Lower leg skin (tissue), 4 donors: ENCODE results near the gene ZNF444. TPM values are rescaled to one million over a fixed set of nuclear protein-coding genes. Genes with fewer than 3 reads are reported as not detected.
A peak's percentile ranks its signal among the peaks of the same experiment; 100 is the strongest.
"Not testable (repeated sequence)": the region's sequence is repeated elsewhere in the genome, so short reads cannot be mapped to it uniquely, and the experiment has no call there.

Source experiments
- DNase-seq, 2 donors: peaks; one replicate each; pipeline ENCODE4 v3.0.0-alpha.2; 2019; ENCODE audit warnings: low spot score in 2 of 2
- H3K4me3 ChIP-seq: fragments of 200-600 bp; sonication (generic); 2 replicates; pipeline ENCODE4 v1.5.1; 2017; ENCODE audit warnings: mild to moderate bottlenecking, low read depth; ENCODE audit not compliant: poor library complexity, severe bottlenecking
- POLR2A ChIP-seq, 2 donors: fragments of 450-650 bp; IDR thresholded peaks; one replicate each; pipeline ENCODE4 v1.6.1; 2016 to 2017; ENCODE audit warnings: antibody characterized with exemption in 2 of 2, mild to moderate bottlenecking in 1 of 2, moderate library complexity in 1 of 2
- WGBS, 2 donors: methylation state at CpG; one replicate each; pipeline ENCODE4 v1.1.5; 2018; 5-methylcytosine and 5-hydroxymethylcytosine counted together
- intact Hi-C: fragments of 100-400 bp; cut with DNase I; formaldehyde crosslinking; loops from one replicate; pipeline ENCODE4 v1.15.0; 2023; ENCODE audit warnings: low total_unique reads
- total RNA-seq, 4 donors: library from RNA; depleted of rRNA; stranded (reverse); fragments of >200 nt; gene quantifications; one replicate each; pipeline ENCODE4 v1.1.0, GENCODE V29; 2016
- TF ChIP-seq, protein P1 (sequence below), 3 donors: fragments of 450-650 bp; IDR thresholded peaks; one replicate each; pipeline ENCODE4 v1.5.1; 2016; ENCODE audit warnings: antibody characterized with exemption in 3 of 3, mild to moderate bottlenecking in 3 of 3, moderate library complexity in 2 of 3

ZNF444 gene
- total RNA-seq, 4 donors from 2014 or later = 22.1 to 39.5 (median 30.6) TPM

DNA sequence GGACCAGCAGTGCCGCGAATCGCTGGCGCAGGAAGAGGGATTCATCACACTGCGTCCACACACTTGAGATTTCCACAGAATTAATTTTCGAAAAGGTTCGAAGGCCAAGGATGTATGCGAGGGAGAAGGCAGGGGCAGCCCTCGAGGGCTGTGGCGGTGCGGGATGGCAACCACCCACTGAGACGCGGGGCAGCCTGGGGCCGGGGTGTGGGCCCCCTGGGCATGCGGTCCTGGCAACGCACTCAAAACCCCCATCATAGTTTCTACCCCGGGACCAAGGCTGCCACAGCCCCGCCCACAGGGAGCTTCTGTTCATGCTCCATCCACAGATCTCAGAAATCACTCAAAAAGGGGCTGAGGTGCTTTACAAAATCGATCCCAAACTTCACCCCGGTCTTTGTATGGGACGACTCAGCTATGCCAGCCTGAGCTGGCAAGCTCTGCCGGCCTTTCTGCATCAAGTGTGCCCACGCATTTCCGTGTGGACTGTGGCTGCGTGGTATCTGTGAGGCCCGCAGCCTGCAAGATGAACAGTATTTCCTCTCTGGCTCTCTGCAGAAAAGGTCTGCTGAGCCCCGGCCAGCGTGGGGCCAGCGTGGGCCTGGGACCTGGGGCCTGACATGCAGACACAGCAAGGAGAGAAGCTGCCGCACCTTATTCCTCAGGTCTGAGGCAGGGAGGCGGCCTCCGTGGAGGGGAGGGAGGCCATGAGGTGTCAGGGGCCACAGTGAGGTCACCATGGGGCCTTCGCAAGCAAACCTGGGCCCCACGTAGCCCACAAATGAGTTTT lies 39.1 kb upstream of the ZNF444 start:
- intact Hi-C loops = no loop called here
- 82 to 87% methylated on average over 34 of the region's 34 CpGs for WGBS, 2 donors
- DNase-seq = no peak
- H3K4me3 ChIP-seq = no peak overlapping the region
- TF ChIP-seq POLR2A (IDR thresholded peaks at IDR 0.05) = no peak
- TF ChIP-seq, protein P1, sequence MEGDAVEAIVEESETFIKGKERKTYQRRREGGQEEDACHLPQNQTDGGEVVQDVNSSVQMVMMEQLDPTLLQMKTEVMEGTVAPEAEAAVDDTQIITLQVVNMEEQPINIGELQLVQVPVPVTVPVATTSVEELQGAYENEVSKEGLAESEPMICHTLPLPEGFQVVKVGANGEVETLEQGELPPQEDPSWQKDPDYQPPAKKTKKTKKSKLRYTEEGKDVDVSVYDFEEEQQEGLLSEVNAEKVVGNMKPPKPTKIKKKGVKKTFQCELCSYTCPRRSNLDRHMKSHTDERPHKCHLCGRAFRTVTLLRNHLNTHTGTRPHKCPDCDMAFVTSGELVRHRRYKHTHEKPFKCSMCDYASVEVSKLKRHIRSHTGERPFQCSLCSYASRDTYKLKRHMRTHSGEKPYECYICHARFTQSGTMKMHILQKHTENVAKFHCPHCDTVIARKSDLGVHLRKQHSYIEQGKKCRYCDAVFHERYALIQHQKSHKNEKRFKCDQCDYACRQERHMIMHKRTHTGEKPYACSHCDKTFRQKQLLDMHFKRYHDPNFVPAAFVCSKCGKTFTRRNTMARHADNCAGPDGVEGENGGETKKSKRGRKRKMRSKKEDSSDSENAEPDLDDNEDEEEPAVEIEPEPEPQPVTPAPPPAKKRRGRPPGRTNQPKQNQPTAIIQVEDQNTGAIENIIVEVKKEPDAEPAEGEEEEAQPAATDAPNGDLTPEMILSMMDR (IDR thresholded peaks at IDR 0.05) = no peak

DNA sequence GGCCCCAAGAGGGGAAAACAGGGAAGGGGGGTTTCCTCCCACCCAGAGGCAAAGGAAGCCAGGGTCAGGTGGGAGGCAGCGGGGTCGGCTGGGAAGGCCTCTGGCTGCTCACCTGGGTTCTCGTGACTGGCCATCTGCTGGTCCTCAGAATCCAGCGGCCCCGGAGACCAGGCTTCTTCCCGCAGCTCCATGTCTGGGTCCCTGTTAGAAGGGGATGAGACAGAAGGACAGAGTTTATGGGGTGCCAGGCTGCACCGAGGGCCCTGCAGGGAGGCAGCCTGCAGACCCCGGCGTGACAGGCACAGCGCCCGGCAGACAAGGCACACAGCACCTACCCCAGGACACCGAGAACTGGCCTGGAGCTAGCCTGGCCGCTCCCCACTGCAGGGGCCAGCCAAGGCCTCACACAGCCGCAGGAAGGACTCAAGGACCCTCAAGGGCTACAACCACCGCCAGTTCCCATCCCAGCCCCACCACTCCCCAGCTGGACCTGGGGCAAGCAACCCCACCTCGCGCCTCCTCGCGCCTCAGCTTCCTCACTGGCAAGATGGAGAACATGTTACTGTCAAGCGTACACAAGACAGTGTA lies 38.0 kb upstream of the ZNF444 start:
- H3K4me3 ChIP-seq = no peak overlapping the region
- WGBS, 2 donors = 82 to 85% methylated on average over 12 to 18 of the region's 20 CpGs
- intact Hi-C loops = no loop called here
- no peak for DNase-seq
- TF ChIP-seq, protein P1 (IDR thresholded peaks at IDR 0.05) = no peak
- TF ChIP-seq POLR2A (IDR thresholded peaks at IDR 0.05) = no peak

DNA sequence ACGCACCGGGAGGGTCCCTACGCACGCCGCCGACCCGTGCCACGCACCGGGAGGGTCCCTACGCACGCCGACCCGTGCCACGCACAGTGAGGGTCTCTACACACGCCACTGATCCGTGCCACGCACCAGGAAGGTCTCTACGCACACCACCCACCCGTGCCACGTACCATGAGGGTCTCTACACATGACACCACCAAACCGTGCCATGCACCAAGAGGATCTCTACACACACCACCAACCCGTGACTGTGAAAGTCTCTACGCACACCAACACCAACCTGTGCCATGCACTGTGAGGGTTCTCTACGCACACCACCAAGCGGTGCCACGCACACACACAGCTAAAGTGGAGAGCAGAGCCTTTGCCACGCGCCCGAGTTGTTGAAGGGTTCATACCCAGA lies 36.7 kb upstream of the ZNF444 start:
- no peak for DNase-seq
- H3K4me3 ChIP-seq = no peak overlapping the region
- 94 to 95% methylated on average over 13 to 22 of the region's 29 CpGs for WGBS, 2 donors
- intact Hi-C loops = no loop called here
- no peak for TF ChIP-seq POLR2A (IDR thresholded peaks at IDR 0.05)
- TF ChIP-seq, protein P1 (IDR thresholded peaks at IDR 0.05) = no peak

DNA sequence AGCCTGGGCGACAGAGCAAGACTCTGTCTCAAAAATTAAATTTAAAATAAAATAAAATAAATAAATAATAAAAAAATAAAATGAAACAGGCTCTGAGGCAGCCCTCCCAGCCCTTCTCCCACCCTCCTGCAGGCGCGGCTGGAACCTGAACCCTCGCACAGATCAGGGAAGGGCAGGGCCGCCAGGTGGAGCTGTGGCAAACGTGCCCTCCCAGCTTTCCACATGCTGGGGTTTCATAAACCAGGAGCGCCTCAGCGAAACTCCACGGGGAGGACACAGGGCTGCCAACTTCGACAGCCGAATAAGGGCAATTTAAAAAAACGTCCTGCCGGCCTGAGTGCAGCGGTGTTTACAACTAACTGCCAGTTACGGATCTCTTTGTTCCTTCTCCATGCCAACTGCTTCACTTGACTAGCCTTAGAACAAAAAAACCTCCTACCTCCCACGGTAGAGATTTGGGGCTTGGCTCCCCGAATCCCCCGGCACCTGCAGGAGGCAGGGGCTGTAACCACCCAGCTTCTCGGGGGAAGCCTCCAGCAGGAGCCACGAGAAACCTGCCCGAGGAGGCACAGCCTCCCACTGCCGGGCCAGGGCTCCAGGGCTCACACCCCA lies 35.9 kb upstream of the ZNF444 start:
- intact Hi-C loops = no loop called here
- WGBS, 2 donors = 23 to 32% methylated on average over 21 to 22 of the region's 22 CpGs
- DNase-seq = peak; percentile 52 to 93
- no peak overlapping the region for H3K4me3 ChIP-seq
- TF ChIP-seq, protein P1 (IDR thresholded peaks at IDR 0.05) = no peak
- TF ChIP-seq POLR2A (IDR thresholded peaks at IDR 0.05) = no peak

DNA sequence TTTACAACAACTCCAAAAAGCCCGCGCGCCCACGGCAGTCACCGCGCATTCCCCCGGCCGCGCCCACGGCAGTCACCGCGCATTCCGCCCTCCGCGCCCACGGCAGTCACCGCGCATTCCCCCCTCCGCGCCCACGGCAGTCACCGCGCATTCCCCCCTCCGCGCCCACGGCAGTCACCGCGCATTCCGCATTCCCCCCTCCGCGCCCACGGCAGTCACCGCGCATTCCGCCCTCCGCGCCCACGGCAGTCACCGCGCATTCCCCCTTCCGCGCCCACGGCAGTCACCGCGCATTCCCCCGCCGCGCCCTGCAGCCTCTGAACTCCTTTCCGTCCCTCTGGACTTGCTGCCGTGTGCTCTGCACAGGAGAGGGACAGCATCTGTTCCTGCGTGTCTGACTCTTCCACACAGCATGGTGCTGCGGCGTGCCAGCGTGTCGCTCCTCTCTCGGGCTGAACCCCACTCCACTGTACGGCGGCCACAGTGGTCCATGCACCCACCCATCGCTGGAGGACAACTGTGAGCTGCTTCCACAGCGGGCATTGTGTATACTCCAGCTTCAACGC lies 35.2 kb upstream of the ZNF444 start:
- DNase-seq, H3K4me3 ChIP-seq: not testable (repeated sequence)
- intact Hi-C loops = loop anchor here (1.0 kb wide), 1 partner anchor 30 kb away; no protein-coding TSS in a partner anchor
- WGBS, 2 donors = 92 to 94% methylated on average over 61 of the region's 61 CpGs

DNA sequence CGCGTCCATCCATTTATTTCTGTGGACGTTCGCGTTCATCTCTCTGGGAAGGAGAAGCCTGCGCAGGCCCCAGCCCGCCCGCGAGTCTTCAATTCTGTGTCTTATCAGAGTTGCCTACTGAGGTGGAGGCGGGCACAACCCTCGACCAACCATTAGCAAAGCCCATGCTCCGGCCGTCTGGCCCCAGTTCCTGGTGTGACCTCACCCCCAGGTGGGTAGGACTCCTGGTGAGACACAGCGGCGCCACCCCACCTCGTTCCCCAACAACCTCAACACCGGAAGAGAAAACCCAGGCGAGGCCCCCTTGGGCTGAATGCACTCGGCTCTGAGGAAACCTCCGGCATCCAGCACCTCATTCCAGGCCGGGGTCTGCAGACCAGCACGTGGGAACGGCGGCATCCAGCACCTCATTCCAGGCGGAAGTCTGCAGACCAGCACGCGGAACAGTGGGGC lies 34.7 kb upstream of the ZNF444 start:
- intact Hi-C loops = loop anchor here (1.0 kb wide), 1 partner anchor 30 kb away; no protein-coding TSS in a partner anchor
- H3K4me3 ChIP-seq = no peak overlapping the region
- DNase-seq = no peak
- TF ChIP-seq, protein P1 (IDR thresholded peaks at IDR 0.05) = no peak
- TF ChIP-seq POLR2A (IDR thresholded peaks at IDR 0.05) = no peak
- 85 to 87% methylated on average over 26 to 27 of the region's 27 CpGs for WGBS, 2 donors
